Mucosa of stomach (tissue), 1 donor: ENCODE results near the gene NUCB1.

Experiments used
- H3K27me3 ChIP-seq: one replicate; pipeline ENCODE4 v1.7.0; 2013; ENCODE audit warnings: mild to moderate bottlenecking, low read length; ENCODE audit not compliant: control insufficient read depth, insufficient read depth
- H3K36me3 ChIP-seq: one replicate; pipeline ENCODE4 v1.7.0; 2013; ENCODE audit warnings: low read length; ENCODE audit not compliant: control insufficient read depth, insufficient read depth
- H3K4me1 ChIP-seq: one replicate; pipeline ENCODE4 v1.7.0; 2013; ENCODE audit warnings: mild to moderate bottlenecking, low read length; ENCODE audit not compliant: control insufficient read depth, insufficient read depth
- H3K4me3 ChIP-seq: one replicate; pipeline ENCODE4 v1.7.0; 2013; ENCODE audit warnings: low read length
- H3K9ac ChIP-seq: one replicate; pipeline ENCODE4 v1.7.0; 2013; ENCODE audit warnings: mild to moderate bottlenecking, low read length, moderate library complexity
- H3K9me3 ChIP-seq: one replicate; pipeline ENCODE4 v1.7.0; 2013; ENCODE audit warnings: mild to moderate bottlenecking, low read length, moderate library complexity; ENCODE audit not compliant: control insufficient read depth
- donor health status: Pancreatic carcinoma.

NUCB1 gene

GRCh38 chr19:48963371-48964204 lies 63.5 kb downstream of the NUCB1 start:
- H3K4me1 ChIP-seq: peaks cover 57% of the 10 kb centered on the region
- H3K36me3 ChIP-seq: peaks cover 4% of the 10 kb centered on the region
- no peaks in the 10 kb centered on the region for H3K9me3 ChIP-seq
- H3K9ac ChIP-seq: peak overlapping the region; percentile 77
- peak overlapping the region; percentile 3 for H3K4me3 ChIP-seq
- H3K27me3 ChIP-seq: no peaks in the 10 kb centered on the region

- peaks cover 4% of the 10 kb centered on the region for H3K36me3 ChIP-seq
- peaks cover 57% of the 10 kb centered on the region for H3K4me1 ChIP-seq
- no peaks in the 10 kb centered on the region for H3K27me3 ChIP-seq
- peak overlapping the region; percentile 20 for H3K4me3 ChIP-seq
- no peaks in the 10 kb centered on the region for H3K9me3 ChIP-seq
- H3K9ac ChIP-seq: peak overlapping the region; percentile 77
These were observed 64.3 kb downstream of the NUCB1 start for GRCh38 chr19:48964205-48965039.

- peaks cover 4% of the 10 kb centered on the region for H3K36me3 ChIP-seq
- H3K9me3 ChIP-seq: no peaks in the 10 kb centered on the region
- peak within 1 kb of the TSS; percentile 66 for H3K4me3 ChIP-seq
- no peaks in the 10 kb centered on the region for H3K27me3 ChIP-seq
- H3K4me1 ChIP-seq: peaks cover 57% of the 10 kb centered on the region
- peak within 1 kb of the TSS; percentile 81 for H3K9ac ChIP-seq
These were observed 65.1 kb downstream of the NUCB1 start, which contains the start of gene FTL for GRCh38 chr19:48965040-48965805. FTL (plus strand) TSS chr19:48965309; CDS start chr19:48965508, 199 bp downstream.

- peaks cover 4% of the 10 kb centered on the region for H3K36me3 ChIP-seq
- peak overlapping the region; percentile 66 for H3K4me3 ChIP-seq
- H3K4me1 ChIP-seq: peaks cover 50% of the 10 kb centered on the region
- no peaks in the 10 kb centered on the region for H3K27me3 ChIP-seq
- H3K9ac ChIP-seq: peak overlapping the region; percentile 81
- no peaks in the 10 kb centered on the region for H3K9me3 ChIP-seq
These were observed 65.9 kb downstream of the NUCB1 start for GRCh38 chr19:48965806-48966540.

- no peaks in the 10 kb centered on the region for H3K9me3 ChIP-seq
- H3K4me1 ChIP-seq: peaks cover 42% of the 10 kb centered on the region
- H3K36me3 ChIP-seq: peaks cover 4% of the 10 kb centered on the region
- peak overlapping the region; percentile 81 for H3K9ac ChIP-seq
- peak overlapping the region; percentile 66 for H3K4me3 ChIP-seq
- no peaks in the 10 kb centered on the region for H3K27me3 ChIP-seq
These were observed 66.6 kb downstream of the NUCB1 start for GRCh38 chr19:48966541-48967345.

- H3K9me3 ChIP-seq: no peaks in the 10 kb centered on the region
- no peak overlapping the region for H3K4me3 ChIP-seq
- H3K27me3 ChIP-seq: no peaks in the 10 kb centered on the region
- H3K4me1 ChIP-seq: peaks cover 34% of the 10 kb centered on the region
- H3K9ac ChIP-seq: peak overlapping the region; percentile 81
- peaks cover 4% of the 10 kb centered on the region for H3K36me3 ChIP-seq
These were observed 67.5 kb downstream of the NUCB1 start for GRCh38 chr19:48967346-48968178.

- H3K9ac ChIP-seq: peak overlapping the region; percentile 9
- no peaks in the 10 kb centered on the region for H3K9me3 ChIP-seq
- H3K27me3 ChIP-seq: no peaks in the 10 kb centered on the region
- H3K36me3 ChIP-seq: peaks cover 4% of the 10 kb centered on the region
- peaks cover 27% of the 10 kb centered on the region for H3K4me1 ChIP-seq
- no peak overlapping the region for H3K4me3 ChIP-seq
These were observed 68.1 kb downstream of the NUCB1 start for GRCh38 chr19:48968179-48968661.

GRCh38 chr19:48968813-48969218 lies 68.7 kb downstream of the NUCB1 start:
- peaks cover 21% of the 10 kb centered on the region for H3K4me1 ChIP-seq
- no peaks in the 10 kb centered on the region for H3K9me3 ChIP-seq
- no peak overlapping the region for H3K4me3 ChIP-seq
- H3K36me3 ChIP-seq: peaks cover 4% of the 10 kb centered on the region
- no peak overlapping the region for H3K9ac ChIP-seq
- no peaks in the 10 kb centered on the region for H3K27me3 ChIP-seq

GRCh38 chr19:48969276-48970138 lies 69.4 kb downstream of the NUCB1 start:
- peaks cover 4% of the 10 kb centered on the region for H3K36me3 ChIP-seq
- no peaks in the 10 kb centered on the region for H3K27me3 ChIP-seq
- H3K9me3 ChIP-seq: no peaks in the 10 kb centered on the region
- no peak overlapping the region for H3K9ac ChIP-seq
- peaks cover 15% of the 10 kb centered on the region for H3K4me1 ChIP-seq
- H3K4me3 ChIP-seq: no peak overlapping the region
